Measurements from ENCODE around the gene GADL1.

- no peak for TF ChIP-seq POLR2A (IDR thresholded peaks at IDR 0.05; ENCODE audit: low read length)
- no peak for TF ChIP-seq GATA1 (IDR thresholded peaks at IDR 0.05; ENCODE audit: low read depth, low read length)
Observed at GRCh38 chr3:30858894-30859389, 35.5 kb downstream of the GADL1 start.
